Tongue (tissue), 2 donors: ENCODE measurements around the gene HNRNPU. TPM values are rescaled to one million over a fixed set of nuclear protein-coding genes. Genes with fewer than 3 reads are reported as not detected.

Source experiments
- DNase-seq: peaks from one replicate; pipeline ENCODE4 v3.0.0-alpha.2; 2015
- total RNA-seq: library from RNA; depleted of rRNA; stranded (reverse); fragments of >200 nt; gene quantifications from one replicate; pipeline ENCODE4 v1.2.3, GENCODE V29; 2014

HNRNPU gene
- total RNA-seq, 1 donor from 2014 or later, result 540 TPM

DNA sequence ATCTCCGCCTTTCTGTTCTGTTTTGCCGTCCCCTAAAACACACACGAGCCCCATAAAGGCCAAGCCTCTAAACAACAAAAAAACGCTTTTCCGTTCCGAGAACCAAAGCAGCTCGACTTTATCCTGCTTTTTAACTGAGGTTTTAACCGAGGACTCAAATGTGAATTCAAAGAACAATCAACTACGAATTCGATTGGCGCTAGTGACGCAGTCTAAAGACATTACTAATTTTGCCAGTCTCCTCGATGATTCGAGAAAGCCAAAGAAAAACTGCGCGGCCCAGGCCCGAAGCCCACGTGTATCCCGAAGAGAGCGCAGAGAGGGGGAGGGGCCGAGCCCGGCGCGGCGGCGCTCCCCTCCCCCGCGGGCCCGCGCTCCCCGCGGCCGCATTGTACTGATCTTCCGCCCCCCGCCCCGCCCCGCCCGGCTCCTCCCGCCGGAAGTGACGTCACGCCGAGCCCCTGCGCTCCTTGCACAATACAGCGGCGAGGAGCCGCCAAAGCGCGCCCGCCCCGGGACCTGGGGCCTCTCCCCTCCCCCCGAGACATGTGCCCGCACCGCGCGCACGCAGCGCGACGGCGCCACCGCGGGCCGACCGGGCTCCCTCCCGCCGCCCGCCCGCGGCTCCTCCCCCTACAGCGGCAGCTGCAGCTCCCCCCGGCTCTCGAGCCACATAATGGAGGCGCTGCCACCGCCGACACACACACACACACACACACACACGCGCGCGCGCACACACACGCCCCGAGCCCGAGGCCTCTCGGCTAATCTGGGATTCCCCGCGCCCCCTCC, 1.4 kb downstream of the HNRNPU start:
- DNase-seq, result peak; percentile 97

DNA sequence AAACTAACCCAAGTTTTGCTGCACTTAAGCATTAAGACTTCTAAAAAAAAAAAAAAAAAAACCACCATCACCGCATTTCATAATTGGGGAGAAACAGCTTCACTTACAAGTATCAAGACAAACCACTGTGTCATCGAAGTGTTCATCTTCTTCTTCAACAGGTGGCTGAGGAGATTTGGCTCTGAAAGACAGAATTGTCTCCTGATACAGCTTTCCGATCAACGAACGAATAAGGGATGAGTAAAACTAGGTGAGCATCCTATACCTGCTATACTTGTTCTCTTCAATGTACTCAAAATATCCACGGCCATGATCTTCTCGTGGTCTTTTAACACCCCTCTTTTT, 2.0 kb downstream of the HNRNPU start:
- no peak for DNase-seq

- DNase-seq, result no peak
Observed at GRCh38 chr1:244861683-244862082, 2.7 kb downstream of the HNRNPU start.

DNA sequence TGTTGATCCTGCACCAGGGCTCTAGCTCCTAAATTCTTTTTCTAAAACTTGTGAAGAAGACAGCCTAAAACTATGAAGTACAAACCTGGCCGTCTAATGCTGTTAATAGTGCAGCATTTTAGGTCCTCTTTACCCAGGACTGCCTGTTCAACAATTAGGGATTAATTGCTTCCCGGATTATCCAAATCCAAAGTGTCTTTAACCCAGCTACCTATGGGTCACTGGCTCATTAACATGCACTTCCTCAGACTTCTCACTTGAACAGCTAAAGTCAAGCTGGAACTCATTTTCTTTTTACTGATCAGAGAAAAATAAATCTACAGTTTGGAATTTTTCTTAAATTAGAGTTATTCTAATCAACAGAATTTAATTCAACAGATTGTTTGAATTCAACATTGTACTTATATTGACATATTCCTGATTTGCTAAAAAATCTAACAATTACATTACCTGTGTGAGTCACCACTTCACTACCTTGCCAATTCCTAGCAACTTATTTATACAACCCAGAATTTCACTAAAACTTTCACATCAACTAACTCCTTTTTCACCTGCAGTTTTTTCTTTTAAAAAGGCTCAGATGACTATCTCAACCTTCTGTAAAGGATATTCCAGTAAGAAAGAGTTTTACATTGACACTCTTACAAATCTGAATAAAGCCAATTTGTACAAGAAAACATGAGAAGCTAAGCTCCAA, 3.3 kb downstream of the HNRNPU start:
- DNase-seq, result no peak

DNA sequence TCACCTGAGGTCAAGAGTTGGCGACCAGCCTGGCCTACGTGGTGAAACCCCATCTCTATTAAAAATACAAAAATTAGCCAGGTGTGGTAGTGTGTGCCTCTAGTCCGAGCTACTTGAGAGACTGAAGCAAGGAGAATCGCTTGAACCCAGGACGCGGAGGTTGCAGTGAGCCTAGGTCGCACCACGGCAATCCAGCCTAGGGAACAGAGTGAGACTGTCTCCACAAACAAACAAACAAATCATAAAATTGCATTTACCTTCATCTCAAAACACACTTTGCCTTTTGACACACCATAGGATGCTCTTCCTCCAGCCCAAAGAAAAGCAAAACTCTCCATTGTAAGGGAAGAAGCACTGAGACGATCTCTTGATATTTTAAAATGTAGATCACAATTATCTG, 4.3 kb downstream of the HNRNPU start:
- no peak for DNase-seq

- no peak for DNase-seq
Observed at GRCh38 chr1:244858357-244858756, 6.0 kb downstream of the HNRNPU start.

- no peak for DNase-seq
Observed at GRCh38 chr1:244857761-244858160, 6.6 kb downstream of the HNRNPU start.

DNA sequence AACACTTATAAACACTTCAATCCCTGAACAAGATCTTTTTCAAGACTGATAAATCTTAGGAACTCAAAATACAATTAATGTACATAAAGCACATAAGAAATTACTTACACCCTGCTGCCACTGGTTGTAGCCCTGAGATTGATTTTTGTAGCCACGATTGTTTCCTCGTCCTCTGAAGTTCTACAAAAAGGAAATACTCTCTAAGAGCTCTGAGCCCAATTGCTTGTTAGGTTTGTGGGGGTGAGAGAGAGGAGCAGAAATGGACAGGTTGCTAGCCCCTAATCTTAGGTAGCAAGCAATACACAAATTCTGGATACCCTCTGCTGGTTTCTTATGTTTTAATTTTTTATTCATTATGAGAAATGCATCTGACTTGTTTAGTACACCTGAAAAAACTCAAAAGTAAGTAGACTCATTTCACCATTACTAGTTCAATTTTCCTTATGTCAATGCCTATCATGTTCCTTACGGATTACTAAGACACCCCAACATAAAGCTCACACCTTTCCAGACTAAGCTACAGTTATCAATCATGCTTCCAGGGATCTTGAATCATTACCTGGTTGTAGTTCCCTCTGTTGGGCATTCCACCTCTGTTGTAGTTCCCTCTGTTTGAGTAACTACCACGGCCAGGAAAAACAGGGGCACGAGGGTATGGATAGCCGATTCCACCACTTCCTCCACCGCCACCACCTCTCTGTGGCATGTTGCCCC, 9.3 kb downstream of the HNRNPU start:
- no peak for DNase-seq

DNA sequence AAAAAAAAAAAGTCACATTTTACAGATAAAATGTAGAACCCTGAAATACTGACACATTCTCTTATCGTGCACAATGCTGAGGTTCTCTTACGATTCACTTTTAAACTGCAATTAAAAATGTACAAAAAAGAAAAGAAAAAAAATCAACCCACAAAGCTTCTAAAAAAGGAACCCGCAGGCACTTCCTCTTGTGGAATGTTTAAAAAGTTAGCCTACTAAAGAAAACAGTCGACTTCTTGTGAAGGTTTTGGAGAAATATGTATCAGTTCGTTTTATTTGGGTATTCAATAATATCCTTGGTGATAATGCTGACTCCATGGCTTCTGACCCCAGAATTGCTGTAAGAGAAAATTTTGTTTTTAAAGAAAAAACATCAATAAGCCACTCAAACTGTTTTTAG, 10.2 kb downstream of the HNRNPU start:
- no peak for DNase-seq

DNA sequence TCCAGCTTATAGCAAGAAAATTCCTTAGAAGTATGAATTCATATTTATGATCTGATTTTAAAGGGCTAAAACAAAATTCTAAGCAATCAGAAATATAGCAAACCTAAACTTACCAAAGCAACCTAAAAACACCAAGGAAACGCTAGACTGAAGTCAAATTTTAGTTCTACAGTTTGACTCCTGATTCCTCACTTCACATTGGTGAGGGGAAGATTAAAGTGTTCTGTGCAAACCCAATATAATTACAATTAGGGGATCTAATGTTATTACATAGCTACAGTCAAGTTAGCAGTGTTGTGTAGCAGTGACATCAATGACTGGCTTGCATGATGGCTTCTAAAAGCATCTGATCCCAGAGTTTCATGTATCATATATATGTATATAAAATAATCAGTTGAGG, 11.6 kb downstream of the HNRNPU start:
- no peak for DNase-seq

- no peak for DNase-seq
Observed at GRCh38 chr1:244851546-244852231, 12.7 kb downstream of the HNRNPU start.

GRCh38 chr1:244850896-244851295, 13.4 kb downstream of the HNRNPU start:
- no peak for DNase-seq

GRCh38 chr1:244850099-244850852, 14.1 kb downstream of the HNRNPU start:
- no peak for DNase-seq

DNA sequence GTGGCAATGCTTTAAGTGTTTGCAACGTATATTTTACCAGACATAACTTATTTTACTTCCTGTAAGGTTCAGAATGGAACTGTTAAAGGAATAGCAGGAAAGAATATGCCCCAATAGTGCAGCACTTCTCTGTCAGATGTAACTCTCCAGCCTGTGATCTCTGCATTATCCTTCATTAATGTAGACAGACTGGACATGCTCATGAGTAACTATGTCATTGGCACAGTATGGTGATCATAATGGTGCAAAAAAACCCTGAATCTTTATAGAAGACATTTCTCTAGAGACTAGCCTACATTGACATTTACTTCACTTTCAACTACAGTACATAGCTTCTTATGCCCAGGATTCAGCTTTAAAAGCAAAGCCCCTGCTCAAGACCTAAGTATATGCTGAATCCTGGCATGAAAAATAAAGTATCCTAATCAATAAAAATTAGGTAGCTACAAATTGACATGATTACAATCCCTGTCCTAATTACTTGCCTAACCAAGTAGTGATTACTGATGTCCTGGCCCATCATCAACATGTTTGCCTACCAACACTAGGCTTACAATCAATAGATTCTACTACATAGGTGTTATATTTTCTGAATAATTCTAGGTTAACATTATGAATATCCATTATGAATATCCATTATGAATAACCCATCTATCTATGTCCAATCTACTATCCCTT, 15.0 kb downstream of the HNRNPU start:
- DNase-seq, result no peak

DNA sequence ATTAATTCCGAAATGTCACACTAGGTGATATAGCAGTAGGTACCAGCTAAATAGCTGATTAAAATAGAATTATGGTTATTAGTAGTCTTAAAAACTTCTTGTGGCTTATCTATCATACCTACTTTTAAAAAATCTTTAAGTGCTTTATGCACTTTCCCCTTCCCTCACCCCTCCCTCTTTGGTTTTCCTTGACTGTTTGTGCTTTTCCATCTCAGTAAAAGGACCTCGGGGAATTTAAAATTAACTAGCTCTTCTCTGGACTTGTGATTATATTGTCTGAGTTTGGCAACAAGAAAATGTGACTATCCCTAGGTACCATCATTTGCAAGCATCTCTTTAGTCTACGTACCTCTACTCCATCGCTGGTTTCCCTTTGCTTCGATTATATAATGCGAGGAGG, 17.7 kb downstream of the HNRNPU start:
- DNase-seq, result no peak

DNA sequence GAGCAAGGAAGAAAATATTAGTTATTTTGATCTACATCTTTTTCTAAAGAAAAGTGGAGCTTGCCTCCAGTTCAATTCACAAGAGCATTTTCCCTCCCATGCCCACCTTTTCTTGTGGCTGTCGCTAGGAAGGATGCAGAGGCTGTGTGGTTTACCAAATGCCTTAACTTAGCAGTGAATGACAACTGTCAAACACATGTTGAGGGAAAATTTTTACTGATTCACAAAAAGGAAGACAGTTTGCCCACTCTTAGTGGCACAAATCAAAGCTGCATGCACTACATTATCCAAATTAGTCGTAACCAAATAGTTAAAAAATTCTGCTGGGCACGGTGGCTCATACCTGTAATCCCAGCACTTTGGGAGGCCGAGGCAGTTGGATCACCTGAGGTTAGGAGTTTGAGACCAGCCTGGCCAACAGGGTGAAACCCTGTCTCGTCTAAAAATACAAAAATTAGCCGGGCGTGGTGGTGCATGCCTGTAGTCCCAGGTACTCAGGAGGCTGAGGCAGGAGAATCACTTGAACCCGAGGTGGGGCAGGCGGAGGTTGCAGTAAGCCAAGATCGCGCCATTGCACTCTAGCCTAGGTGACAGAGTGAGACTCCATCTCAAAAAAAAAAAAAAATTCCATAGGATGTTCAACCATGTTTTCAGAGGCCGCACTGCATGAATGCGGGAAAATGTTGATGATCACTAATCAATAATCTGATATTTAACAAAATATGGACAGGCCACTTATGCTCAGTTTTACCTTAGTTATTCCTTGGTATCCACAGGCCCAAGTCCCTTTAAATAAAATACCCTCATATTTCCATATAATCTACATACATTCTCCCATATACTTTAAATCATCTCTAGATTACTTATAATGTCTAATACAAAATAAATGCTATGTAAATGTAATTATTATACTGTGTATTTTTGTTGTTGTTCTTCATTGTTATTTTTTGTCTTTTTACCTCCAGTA, 19.9 kb downstream of the HNRNPU start:
- no peak for DNase-seq

GRCh38 chr1:244843148-244843978, 21.0 kb downstream of the HNRNPU start:
- no peak for DNase-seq

DNA sequence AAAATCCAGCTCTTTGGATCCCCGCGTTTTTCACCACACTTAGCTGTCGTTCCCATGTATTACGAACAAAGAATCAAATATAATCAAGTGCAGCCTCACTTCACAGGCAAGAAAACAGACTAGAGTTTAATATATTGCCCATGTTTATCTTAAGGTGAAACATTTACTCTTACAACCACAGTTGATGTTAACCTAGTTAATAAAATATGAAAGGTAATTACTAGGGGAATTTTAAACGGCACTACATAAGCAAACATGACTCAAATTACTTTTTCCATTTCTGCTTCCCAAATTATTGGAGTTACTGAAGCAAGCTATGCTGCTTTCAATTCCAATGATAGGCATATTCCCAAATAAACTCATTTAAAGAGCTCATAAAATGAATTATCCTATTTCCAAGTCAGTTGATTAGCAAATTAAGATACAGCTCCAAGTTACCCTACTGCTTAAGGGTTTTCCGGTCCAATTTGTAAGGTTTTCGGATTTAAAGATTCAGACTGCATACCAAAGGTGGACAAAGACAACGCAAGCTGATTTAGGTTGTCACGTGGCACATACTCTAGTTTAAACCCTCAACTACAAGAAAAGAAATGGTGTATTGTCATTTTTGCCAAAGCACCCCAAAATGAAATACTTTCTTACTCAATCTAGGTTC, 22.9 kb downstream of the HNRNPU start:
- no peak for DNase-seq
